Activated CD8-positive, alpha-beta T cell treated with anti-CD3 and anti-CD28 coated beads for 36 hours (primary cell): ENCODE results near the gene CSPG4. TPM values are rescaled to one million over a fixed set of nuclear protein-coding genes. Genes with fewer than 3 reads are reported as not detected.
"Not testable (repeated sequence)": the region's sequence is repeated elsewhere in the genome, so short reads cannot be mapped to it uniquely, and the experiment has no call there.

Source experiments
- ATAC-seq: fragments of 200-7000 bp; cut with Tn5 transposase; one replicate; pipeline ENCODE4 v1.10.0; 2021; ENCODE audit warnings: mild to moderate bottlenecking, moderate library complexity
- CTCF ChIA-PET: fragments of 350-600 bp; sonication (Branson Sonifier 250); formaldehyde crosslinking; loops from one replicate; lab custom pipeline; 2021; ENCODE audit warnings: antibody characterized with exemption; lab: Charles Lee
- POLR2A ChIA-PET: fragments of 350-600 bp; sonication (Branson Sonifier 250); formaldehyde crosslinking; loops from one replicate; lab custom pipeline; 2021; ENCODE audit warnings: antibody characterized with exemption; lab: Charles Lee
- DNase-seq: peaks from one replicate; pipeline ENCODE4 v3.0.0-alpha.2; 2020
- H3K27ac Mint-ChIP-seq: one replicate; pipeline ENCODE4 v1.8.0; 2021; ENCODE audit warnings: mild to moderate bottlenecking, mixed read lengths
- H3K27me3 Mint-ChIP-seq: one replicate; pipeline ENCODE4 v1.8.0; 2021; ENCODE audit warnings: mixed read lengths
- H3K36me3 Mint-ChIP-seq: one replicate; pipeline ENCODE4 v1.8.0; 2021; ENCODE audit warnings: low read depth, mixed read lengths
- H3K4me1 Mint-ChIP-seq: one replicate; pipeline ENCODE4 v1.8.0; 2021; ENCODE audit warnings: low read depth, mixed read lengths
- H3K4me3 Mint-ChIP-seq: one replicate; pipeline ENCODE4 v1.8.0; 2021; ENCODE audit warnings: mild to moderate bottlenecking, moderate library complexity, mixed read lengths
- H3K9me3 Mint-ChIP-seq: one replicate; pipeline ENCODE4 v1.8.0; 2021; ENCODE audit warnings: mixed read lengths
- CTCF ChIP-seq: fragments of 200-600 bp; IDR thresholded peaks from one replicate; pipeline ENCODE4 v1.8.0; 2022; ENCODE audit warnings: antibody characterized with exemption, mild to moderate bottlenecking
- intact Hi-C: fragments of 100-400 bp; cut with micrococcal nuclease; formaldehyde crosslinking; loops from one replicate; pipeline ENCODE4 v1.10.0; 2022
- total RNA-seq, 2 experiments: library from RNA; stranded (reverse); gene quantifications; one replicate each; pipeline ENCODE4 v1.2.3, GENCODE V29; 2021

CSPG4 gene
- total RNA-seq, 2 experiments from 2014 or later, result not detected

GRCh38 chr15:75705854-75706681 lies 6.6 kb downstream of the CSPG4 start:
- no peak for TF ChIP-seq CTCF
- H3K36me3 Mint-ChIP-seq, result no peaks in the 10 kb centered on the region
- CTCF ChIA-PET, result interaction anchor here (1.9 kb wide), 1 partner anchor 27 kb away, joined by 5 read pairs; no protein-coding TSS in a partner anchor
- H3K27me3 Mint-ChIP-seq, result no peaks in the 10 kb centered on the region
- H3K27ac Mint-ChIP-seq, result no peak overlapping the region
- no peak overlapping the region for H3K4me3 Mint-ChIP-seq
- intact Hi-C loops, result no loop called here
- H3K9me3 Mint-ChIP-seq, result no peaks in the 10 kb centered on the region
- POLR2A ChIA-PET, result no interaction called here
- ATAC-seq (no peak), DNase-seq (no peak)
- H3K4me1 Mint-ChIP-seq, result no peaks in the 10 kb centered on the region

- H3K27ac Mint-ChIP-seq, intact Hi-C loops, H3K36me3 Mint-ChIP-seq, DNase-seq, H3K4me3 Mint-ChIP-seq, H3K9me3 Mint-ChIP-seq, ATAC-seq, POLR2A ChIA-PET, H3K27me3 Mint-ChIP-seq, H3K4me1 Mint-ChIP-seq: not testable (repeated sequence)
- CTCF ChIA-PET, result interaction anchor here (1.9 kb wide), 1 partner anchor 27 kb away, joined by 5 read pairs; no protein-coding TSS in a partner anchor
These were observed 7.3 kb downstream of the CSPG4 start for GRCh38 chr15:75705375-75705774.

GRCh38 chr15:75704618-75705017 lies 8.0 kb downstream of the CSPG4 start:
- POLR2A ChIA-PET, result no interaction called here

GRCh38 chr15:75704263-75704615 lies 8.4 kb downstream of the CSPG4 start:
- peaks cover 2% of the 10 kb centered on the region for H3K4me1 Mint-ChIP-seq
- CTCF ChIA-PET, result no interaction called here
- no peak for ATAC-seq

More at GRCh38 chr15:75704618-75705017, 8.0 kb downstream of the CSPG4 start:
- no peak overlapping the region for H3K27ac Mint-ChIP-seq
- no peak for TF ChIP-seq CTCF
- H3K36me3 Mint-ChIP-seq, result no peaks in the 10 kb centered on the region
- DNase-seq (no peak), ATAC-seq (no peak)
- CTCF ChIA-PET, result interaction anchor here (1.9 kb wide), 1 partner anchor 28 kb away, joined by 5 read pairs; no protein-coding TSS in a partner anchor
- no peaks in the 10 kb centered on the region for H3K4me1 Mint-ChIP-seq
- no peaks in the 10 kb centered on the region for H3K9me3 Mint-ChIP-seq
- intact Hi-C loops, result no loop called here
- H3K4me3 Mint-ChIP-seq, result no peak overlapping the region
- H3K27me3 Mint-ChIP-seq, result no peaks in the 10 kb centered on the region

GRCh38 chr15:75703440-75704262 lies 9.0 kb downstream of the CSPG4 start:
- H3K4me3 Mint-ChIP-seq, H3K4me1 Mint-ChIP-seq, H3K27ac Mint-ChIP-seq, CTCF ChIA-PET, H3K27me3 Mint-ChIP-seq, POLR2A ChIA-PET, H3K36me3 Mint-ChIP-seq, intact Hi-C loops, DNase-seq, H3K9me3 Mint-ChIP-seq: not testable (repeated sequence)
- ATAC-seq, result peak; percentile 56

More at GRCh38 chr15:75704263-75704615, 8.4 kb downstream of the CSPG4 start:
- Mint-ChIP-seq H3K27ac (no peak overlapping the region), H3K9me3 (no peaks in the 10 kb centered on the region), H3K4me3 (no peak overlapping the region), H3K36me3 (no peaks in the 10 kb centered on the region), H3K27me3 (no peaks in the 10 kb centered on the region)
- intact Hi-C loops, result no loop called here
- DNase-seq, result no peak
- POLR2A ChIA-PET, result no interaction called here
- TF ChIP-seq CTCF, result no peak
